ENCODE measurements around the gene REEP1.
A peak's percentile ranks its signal among the peaks of the same experiment; 100 is the strongest.

The REEP1 gene

DNA sequence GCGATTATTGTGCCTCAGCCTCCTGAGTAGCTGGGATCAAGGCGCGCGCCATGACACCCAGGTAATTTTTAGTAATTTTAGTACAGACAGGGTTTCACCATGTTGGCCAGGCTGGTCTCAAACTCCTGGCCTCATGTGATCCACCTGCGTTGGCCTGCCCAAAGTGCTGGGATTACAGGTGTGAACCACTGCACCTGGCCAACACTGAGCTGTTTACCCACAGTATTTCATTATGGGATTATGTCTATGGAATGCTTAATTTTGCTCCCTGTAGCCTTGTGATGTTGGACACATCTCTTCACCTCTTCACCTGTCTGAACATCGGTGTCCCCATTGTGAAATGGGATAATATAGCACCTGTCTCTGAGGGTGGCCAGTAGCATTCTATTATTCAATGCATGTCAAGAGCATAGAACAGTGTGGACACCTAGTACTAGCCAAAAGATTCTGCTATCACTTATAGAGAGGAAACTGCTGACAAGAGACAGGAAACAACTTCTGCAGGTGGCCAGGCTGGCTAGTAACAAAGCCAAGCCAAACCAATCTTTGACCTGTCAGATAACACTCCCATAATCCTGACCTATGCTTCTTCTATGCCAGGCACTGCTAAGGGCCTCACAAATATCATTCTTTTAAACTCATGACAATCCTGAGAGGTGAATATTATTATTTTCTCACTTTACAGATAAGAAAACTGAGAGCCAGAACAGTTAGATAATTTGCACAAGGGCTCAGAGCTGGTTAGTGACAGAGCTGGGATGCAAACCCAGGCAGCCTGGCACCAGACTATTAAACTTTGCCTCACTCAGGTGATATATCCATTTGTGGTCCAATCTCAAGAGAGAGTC, 29.4 kb upstream of the REEP1 start:
- no peak for DNase-seq (ENCODE audit: low spot score)
- in situ Hi-C loops (cut with MboI; ENCODE audit: low sequenced_read_pairs, unreplicated experiment), result loop anchor here (10.0 kb wide), 1 partner anchor 142 kb away; no protein-coding TSS in a partner anchor
- TF ChIP-seq, protein P1, sequence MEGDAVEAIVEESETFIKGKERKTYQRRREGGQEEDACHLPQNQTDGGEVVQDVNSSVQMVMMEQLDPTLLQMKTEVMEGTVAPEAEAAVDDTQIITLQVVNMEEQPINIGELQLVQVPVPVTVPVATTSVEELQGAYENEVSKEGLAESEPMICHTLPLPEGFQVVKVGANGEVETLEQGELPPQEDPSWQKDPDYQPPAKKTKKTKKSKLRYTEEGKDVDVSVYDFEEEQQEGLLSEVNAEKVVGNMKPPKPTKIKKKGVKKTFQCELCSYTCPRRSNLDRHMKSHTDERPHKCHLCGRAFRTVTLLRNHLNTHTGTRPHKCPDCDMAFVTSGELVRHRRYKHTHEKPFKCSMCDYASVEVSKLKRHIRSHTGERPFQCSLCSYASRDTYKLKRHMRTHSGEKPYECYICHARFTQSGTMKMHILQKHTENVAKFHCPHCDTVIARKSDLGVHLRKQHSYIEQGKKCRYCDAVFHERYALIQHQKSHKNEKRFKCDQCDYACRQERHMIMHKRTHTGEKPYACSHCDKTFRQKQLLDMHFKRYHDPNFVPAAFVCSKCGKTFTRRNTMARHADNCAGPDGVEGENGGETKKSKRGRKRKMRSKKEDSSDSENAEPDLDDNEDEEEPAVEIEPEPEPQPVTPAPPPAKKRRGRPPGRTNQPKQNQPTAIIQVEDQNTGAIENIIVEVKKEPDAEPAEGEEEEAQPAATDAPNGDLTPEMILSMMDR (IDR thresholded peaks at IDR 0.05; ENCODE audit: borderline replicate concordance, control extremely low read depth, extremely low read depth, insufficient read depth, missing control alignments), result no peak

DNA sequence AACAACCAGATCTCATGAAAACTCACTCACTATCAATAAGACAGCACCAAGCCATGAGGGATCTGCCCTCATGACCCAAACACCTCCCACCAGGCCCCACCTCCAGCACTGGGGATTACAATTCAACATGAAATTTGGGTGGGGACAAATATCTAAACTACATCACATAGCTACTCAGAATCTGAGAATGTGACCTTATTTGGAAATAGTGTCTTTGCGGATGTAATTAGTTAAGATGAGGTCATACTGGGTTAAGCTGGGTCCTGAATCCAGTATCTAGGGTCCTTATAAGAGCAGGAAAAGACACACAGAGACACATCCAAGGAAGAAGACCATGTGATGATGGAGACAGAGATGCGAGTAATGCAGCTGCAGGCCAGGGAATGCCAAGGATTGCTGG, 27.5 kb upstream of the REEP1 start:
- in situ Hi-C loops (cut with MboI; ENCODE audit: low sequenced_read_pairs, unreplicated experiment), result loop anchor here (10.0 kb wide), 1 partner anchor 140 kb away; no protein-coding TSS in a partner anchor
- TF ChIP-seq, protein P1 (IDR thresholded peaks at IDR 0.05; ENCODE audit: borderline replicate concordance, control extremely low read depth, extremely low read depth, insufficient read depth, missing control alignments), result no peak
- no peak for DNase-seq (ENCODE audit: low spot score)

- in situ Hi-C loops (cut with MboI; ENCODE audit: low sequenced_read_pairs, unreplicated experiment), result loop anchor here (10.0 kb wide), 1 partner anchor 136 kb away; no protein-coding TSS in a partner anchor
- TF ChIP-seq, protein P1 (IDR thresholded peaks at IDR 0.05; ENCODE audit: borderline replicate concordance, control extremely low read depth, extremely low read depth, insufficient read depth, missing control alignments), result no peak
- DNase-seq (ENCODE audit: low spot score), result no peak
Observed at GRCh38 chr2:86360776-86361175, 23.4 kb upstream of the REEP1 start.

- in situ Hi-C loops (cut with MboI; ENCODE audit: low sequenced_read_pairs, unreplicated experiment), result no loop called here
- peak; percentile 74 for DNase-seq (ENCODE audit: low spot score)
- TF ChIP-seq, protein P1 (IDR thresholded peaks at IDR 0.05; ENCODE audit: borderline replicate concordance, control extremely low read depth, extremely low read depth, insufficient read depth, missing control alignments), result no peak
Observed at GRCh38 chr2:86358957-86359356, 21.5 kb upstream of the REEP1 start.

DNA sequence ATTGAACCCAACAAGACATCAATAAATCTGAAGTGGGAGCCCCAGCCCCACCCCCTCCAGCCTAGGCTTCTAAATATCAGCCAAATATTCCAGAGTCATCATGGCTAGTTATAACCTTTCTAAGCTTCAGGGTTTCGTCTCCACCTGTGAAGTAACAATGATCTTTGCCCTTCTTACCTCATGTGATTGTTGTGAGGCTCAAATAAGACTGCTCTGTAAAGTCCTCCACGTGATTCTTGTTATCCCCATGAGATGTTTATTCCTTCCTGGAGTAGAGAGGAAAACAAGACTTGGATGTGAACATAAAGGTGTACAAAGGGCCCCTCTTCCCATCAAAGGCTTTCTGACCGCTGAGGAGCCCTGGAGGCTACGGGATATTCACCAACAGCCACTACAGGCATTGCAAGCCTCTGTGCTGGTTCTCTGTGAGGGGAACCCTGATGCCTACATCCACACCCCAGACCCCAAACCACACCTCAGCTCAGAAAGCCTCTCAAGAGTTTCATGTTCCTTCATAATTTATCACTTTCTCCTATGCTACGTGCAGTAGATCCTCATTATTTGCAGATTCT, 20.1 kb upstream of the REEP1 start:
- TF ChIP-seq, protein P1 (IDR thresholded peaks at IDR 0.05; ENCODE audit: borderline replicate concordance, control extremely low read depth, extremely low read depth, insufficient read depth, missing control alignments), result no peak
- DNase-seq (ENCODE audit: low spot score), result no peak
- in situ Hi-C loops (cut with MboI; ENCODE audit: low sequenced_read_pairs, unreplicated experiment), result no loop called here

DNA sequence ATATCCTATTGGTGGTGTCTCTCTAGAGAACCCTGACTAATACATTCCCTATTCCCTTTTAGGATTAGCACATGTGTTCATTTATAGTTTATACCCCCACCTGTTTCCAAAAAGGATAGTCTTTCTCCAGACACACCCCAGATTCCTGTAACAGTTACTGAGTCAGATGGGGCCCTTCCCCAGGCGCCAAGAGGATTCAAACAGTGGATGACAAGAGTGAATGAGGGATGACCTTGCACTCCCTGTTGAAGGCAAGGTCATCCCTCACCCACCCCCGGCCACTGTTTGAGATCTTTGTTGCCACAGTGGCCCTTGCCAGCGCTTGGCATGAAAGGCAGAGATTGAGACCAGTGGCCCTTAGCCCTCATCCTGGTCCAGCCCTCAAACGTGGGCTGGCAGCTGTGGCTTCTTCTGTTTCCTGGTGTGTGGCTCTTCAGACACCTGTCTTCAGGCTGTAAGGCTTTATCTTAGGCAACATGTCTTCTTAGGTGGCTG, 15.3 kb upstream of the REEP1 start:
- DNase-seq (ENCODE audit: low spot score), result no peak
- TF ChIP-seq, protein P1 (IDR thresholded peaks at IDR 0.05; ENCODE audit: borderline replicate concordance, control extremely low read depth, extremely low read depth, insufficient read depth, missing control alignments), result no peak
- in situ Hi-C loops (cut with MboI; ENCODE audit: low sequenced_read_pairs, unreplicated experiment), result no loop called here

Data from GM13976 (cell line).